CD4-positive, alpha-beta T cell treated with Interleukin-10 for 1 hour (primary cell): ENCODE measurements around the gene UGCG.
"Not testable (repeated sequence)": the region's sequence is repeated elsewhere in the genome, so short reads cannot be mapped to it uniquely, and the experiment has no call there.

ENCODE experiments used
- DNase-seq: peaks from one replicate; pipeline ENCODE4 v3.0.0-alpha.2; 2020

Gene UGCG

DNA sequence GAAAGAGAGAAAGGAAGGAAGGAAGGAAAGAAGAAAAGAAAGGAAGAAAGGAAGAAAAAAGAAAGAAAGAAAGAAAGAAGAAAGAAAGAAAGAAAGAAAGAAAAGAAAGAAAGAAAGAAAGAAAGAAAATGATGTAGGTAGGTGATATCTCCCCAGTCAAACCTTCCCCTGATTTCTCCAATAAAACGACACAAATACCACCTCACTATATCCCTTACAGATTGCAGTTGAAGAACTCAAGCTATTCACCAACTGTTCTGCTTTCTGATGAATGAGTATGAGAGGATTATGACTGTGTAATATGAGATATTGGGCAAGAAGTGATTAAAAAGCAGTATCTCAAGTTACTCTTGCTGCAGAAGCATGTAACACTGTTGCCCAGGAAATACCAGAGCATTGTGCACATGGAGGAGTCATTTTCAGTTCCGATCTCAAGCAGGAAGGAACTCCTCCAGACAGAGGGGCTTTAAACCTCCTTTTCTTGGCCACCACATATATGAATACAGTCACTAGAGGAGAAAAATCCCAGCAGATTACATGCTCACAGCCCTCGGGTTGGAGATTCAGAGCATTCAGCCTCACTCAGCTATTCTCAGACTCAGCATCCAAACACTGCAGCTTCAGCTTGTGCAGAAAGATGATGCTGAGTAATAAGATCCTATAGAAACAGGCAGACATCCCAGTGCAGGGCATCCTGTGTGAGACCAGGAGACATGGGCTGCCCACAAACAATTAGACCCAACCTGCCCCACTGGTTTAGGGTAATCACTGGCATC, 61.4 kb downstream of the UGCG start:
- peak; percentile 31 for DNase-seq

DNA sequence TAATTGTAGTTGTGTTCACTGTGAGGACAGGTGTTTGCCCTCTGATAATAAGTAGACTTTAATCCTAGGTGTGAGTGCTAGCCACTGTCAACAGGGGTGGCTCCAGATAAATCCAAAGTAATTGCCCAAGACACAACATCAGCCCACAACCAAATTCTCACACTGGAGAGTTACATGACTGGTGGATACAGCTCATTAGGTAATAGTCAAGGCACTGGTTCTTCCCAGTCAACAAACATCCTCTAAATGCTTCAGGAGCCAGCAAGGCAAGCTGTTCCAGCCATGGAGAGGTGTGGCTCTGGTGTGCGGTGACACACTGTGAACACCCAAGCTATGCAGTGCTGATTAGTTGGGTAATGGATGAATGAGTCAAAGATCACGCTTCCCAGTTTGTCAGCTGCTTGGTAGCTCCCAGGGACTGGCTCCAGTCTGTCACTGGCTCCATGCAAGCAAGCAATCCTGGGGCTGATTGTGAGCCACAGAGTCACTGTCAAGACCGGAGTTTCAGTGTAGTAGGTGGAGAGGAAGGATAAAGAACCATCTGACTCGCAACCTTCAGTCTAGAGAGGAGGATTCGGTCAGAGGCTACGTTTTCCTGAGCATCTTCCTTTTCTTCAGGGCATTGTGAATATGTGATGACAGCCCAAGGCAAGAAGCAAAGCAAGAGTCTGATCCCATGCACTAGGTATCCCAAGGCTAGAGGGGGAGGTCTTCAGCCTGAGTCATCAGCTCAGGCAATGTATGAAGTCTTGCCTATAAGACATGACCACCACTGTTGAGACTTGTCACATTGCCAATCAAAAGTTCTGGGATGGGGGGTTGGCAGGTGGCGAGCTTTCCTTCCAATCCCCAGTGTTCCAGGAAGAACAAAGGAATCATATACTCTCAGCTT, 63.1 kb downstream of the UGCG start:
- DNase-seq: no peak

- not testable (repeated sequence) for DNase-seq
Measured at GRCh38 chr9:111960485-111960884, 63.9 kb downstream of the UGCG start.

GRCh38 chr9:111961009-111961408, 64.4 kb downstream of the UGCG start:
- no peak for DNase-seq

DNA sequence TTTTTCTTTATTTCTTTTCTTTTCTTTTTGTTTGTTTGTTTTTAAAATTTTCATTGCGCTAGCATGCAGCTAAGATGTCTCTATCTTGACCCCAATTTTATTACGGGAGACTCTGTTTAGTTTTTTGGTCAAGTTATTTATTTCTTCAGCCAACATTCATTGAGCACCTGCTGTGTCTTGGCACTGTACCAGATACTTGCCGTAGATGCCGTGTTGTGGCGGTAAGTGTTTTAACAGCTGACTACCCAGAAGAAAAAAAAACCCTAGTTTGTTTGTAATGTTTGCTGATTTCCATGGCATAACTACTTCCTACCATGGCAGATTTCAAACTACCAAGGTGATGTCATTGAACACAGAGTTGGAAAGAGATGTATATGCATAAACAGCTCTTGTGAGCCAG, 65.0 kb downstream of the UGCG start:
- no peak for DNase-seq

DNA sequence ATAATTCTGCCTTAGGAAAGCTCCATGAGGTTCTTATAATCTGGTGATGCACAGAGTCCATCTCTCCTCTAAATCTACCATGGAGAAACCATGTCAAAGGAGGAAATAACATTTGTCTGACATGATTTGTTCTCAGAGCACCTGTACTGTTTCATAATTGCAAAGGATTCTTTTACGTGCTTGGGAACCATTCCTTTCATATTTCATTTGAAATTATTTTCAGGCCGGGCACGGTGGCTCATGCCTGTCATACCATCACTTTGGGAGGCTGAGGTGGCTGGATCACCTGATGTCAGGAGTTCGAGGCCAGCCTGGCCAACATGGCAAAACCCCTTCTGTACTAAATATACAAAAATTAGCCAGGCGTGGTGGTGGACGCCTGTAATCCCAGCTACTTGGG, 65.4 kb downstream of the UGCG start:
- no peak for DNase-seq

- DNase-seq: no peak
Measured at GRCh38 chr9:111963995-111964394, 67.4 kb downstream of the UGCG start.

GRCh38 chr9:111965566-111966019, 69.0 kb downstream of the UGCG start:
- DNase-seq: no peak

DNA sequence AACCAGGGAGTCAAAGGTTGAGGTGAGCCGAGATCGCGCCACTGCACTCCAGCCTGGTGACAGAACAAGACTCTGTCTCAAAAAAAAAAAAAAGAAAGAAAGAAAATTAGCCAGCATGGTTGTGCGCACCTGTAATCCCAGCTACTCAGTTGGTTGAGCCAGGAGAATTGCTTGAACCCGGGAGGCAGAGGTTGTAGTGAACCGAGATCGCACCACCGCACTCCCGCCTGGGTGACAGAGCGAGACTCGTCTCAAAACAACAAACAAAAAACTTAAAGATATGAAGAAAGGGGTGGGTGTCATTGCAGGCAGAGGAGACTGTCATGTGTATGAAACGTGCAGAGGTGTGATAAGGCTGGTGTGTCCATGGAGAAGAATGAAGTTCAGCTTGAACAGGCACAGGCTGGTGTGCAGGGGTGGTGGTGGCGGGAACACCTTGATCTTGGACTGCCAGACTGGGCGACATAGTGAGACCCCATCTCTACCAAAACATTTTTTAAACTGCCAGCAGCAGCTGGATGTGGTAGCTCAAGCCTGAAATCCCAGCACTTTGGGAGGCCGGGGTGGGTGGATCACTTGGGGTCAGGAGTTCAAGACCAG, 69.6 kb downstream of the UGCG start:
- DNase-seq: no peak

GRCh38 chr9:111966861-111967291, 70.3 kb downstream of the UGCG start:
- DNase-seq: no peak

- DNase-seq: no peak
Measured at GRCh38 chr9:111967621-111968020, 71.0 kb downstream of the UGCG start.

- DNase-seq: no peak
Measured at GRCh38 chr9:111969061-111969460, 72.4 kb downstream of the UGCG start.

GRCh38 chr9:111969622-111970021, 73.0 kb downstream of the UGCG start:
- no peak for DNase-seq

DNA sequence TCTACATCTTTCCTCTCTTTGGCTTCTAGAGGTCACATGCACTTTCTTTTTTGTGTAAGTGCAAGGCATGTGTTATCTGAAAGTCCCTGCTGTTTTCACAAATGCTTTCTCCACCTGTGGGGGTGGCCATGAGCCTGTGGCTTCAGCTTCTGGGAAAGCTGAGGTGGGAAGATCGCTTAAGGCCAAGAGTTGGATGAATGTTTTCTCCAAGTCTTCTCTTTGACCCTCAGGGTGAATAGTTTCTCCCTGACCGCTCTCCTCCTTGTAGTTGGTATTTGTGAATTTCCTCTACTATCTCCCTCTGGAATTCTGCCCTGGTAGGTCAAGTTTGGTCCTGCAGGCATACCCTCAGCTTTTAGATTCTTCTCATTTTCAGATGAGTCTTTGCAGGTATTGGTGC, 74.2 kb downstream of the UGCG start:
- DNase-seq: no peak

GRCh38 chr9:111974092-111974681, 77.6 kb downstream of the UGCG start:
- no peak for DNase-seq

DNA sequence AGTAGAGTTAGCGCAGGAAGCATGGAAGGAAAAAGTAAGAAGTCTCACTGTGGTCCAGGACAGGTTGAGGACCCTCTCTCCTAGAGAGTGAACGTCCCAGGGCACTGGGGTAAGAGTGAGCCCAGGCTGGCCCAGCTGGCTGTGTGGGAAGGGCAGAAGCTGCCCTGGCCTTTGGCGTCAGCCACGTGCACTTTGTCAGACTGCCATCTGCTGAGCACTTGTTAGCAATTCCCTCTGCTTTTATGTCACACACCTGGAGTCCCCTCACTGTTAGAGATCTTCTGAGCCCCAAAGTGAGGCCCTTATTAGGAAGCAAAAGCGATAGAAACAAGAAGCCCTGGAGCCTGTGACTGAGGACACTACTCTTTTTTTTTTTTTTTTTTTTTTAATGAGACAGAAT, 79.1 kb downstream of the UGCG start:
- peak; percentile 35 for DNase-seq

DNA sequence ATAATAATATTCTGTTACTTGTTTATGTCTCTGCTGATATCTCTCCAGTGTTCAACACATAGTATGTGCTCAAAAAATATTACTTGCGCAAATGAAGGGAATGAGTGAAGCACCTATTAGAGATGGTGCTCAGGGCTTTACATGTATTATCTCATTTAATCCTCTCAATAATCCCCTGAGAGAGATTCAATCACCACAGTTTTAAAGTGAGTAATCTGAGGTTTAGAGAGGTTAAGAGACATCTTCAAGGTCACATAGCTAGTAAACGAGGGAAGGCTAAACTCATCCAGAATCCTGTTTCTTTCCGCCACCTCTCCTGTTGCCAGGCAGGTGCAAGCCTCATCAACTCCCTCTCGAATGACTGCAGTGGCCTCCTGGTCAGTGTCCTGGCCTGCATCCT, 82.0 kb downstream of the UGCG start:
- DNase-seq: no peak

GRCh38 chr9:111979561-111979960, 82.9 kb downstream of the UGCG start:
- DNase-seq: no peak

- DNase-seq: no peak
Measured at GRCh38 chr9:111980398-111980797, 83.8 kb downstream of the UGCG start.

- DNase-seq: no peak
Measured at GRCh38 chr9:111983484-111983908, 86.9 kb downstream of the UGCG start.

- DNase-seq: no peak
Measured at GRCh38 chr9:111984086-111984802, 87.6 kb downstream of the UGCG start.
